ENCODE results near the gene MYLK.

DNA sequence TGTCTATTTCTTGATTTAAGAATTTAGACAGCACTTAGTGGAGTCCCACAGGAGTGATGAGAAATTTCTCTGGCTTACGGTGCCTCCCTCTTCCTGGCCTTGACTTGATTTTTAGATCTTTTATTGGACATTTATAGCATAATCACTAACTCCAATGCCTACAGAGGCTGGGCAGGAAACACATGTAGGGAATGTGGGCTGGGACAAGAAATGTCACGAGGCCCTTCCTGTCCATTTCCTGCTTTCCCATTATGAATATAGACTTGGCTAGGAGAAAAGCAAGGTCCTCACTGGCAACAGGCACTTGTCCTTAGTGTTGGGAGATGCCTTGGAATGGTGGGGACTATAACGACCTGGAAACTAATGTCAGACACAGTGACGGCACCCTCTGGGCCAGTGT, 100.3 kb downstream of the MYLK start:
- TF ChIP-seq, protein P1, sequence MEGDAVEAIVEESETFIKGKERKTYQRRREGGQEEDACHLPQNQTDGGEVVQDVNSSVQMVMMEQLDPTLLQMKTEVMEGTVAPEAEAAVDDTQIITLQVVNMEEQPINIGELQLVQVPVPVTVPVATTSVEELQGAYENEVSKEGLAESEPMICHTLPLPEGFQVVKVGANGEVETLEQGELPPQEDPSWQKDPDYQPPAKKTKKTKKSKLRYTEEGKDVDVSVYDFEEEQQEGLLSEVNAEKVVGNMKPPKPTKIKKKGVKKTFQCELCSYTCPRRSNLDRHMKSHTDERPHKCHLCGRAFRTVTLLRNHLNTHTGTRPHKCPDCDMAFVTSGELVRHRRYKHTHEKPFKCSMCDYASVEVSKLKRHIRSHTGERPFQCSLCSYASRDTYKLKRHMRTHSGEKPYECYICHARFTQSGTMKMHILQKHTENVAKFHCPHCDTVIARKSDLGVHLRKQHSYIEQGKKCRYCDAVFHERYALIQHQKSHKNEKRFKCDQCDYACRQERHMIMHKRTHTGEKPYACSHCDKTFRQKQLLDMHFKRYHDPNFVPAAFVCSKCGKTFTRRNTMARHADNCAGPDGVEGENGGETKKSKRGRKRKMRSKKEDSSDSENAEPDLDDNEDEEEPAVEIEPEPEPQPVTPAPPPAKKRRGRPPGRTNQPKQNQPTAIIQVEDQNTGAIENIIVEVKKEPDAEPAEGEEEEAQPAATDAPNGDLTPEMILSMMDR (IDR thresholded peaks at IDR 0.05 in 2 of 3, conservative IDR thresholded peaks at IDR 0.05 in 1 of 3; ENCODE audit: control insufficient read depth in 2 of 3, extremely low read depth in 1 of 3, insufficient read depth in 1 of 3, low read depth in 3 of 3, low read length in 3 of 3): no peak
- TF ChIP-seq BRCA1 (IDR thresholded peaks at IDR 0.05; ENCODE audit: low read depth, low read length) (no peak), EZH2 (IDR thresholded peaks at IDR 0.05; ENCODE audit: borderline replicate concordance, control insufficient read depth, low read depth, low read length) (no peak), JUND (IDR thresholded peaks at IDR 0.05; ENCODE audit: low read depth, low read length) (no peak), POLR2AphosphoS5 (IDR thresholded peaks at IDR 0.05; ENCODE audit: low read length) (no peak)
